ENCODE data around the gene MUSTN1. TPM values are rescaled to one million over a fixed set of nuclear protein-coding genes. Genes with fewer than 3 reads are reported as not detected.

MUSTN1 gene
- total and polyA plus RNA-seq, 2 experiments from 2014 or later = not detected

- DNase-seq = no peak
- Histone ChIP-seq H4K20me1 (ENCODE audit: insufficient read depth) (no peaks in the 10 kb centered on the region), H3K4me2 (ENCODE audit: unreplicated experiment) (no peak overlapping the region), H3K4me3 (no peak overlapping the region), H3K4me1 (ENCODE audit: insufficient read depth) (no peaks in the 10 kb centered on the region), H3F3A (ENCODE audit: insufficient read depth) (no peaks in the 10 kb centered on the region), H3K36me3 (ENCODE audit: low read depth) (no peaks in the 10 kb centered on the region), H2AFZ (no peak overlapping the region), H3K9ac (no peak overlapping the region), H3K9me3 (ENCODE audit: low read depth) (no peaks in the 10 kb centered on the region), H3K9me2 (ENCODE audit: insufficient read depth) (no peaks in the 10 kb centered on the region), H3K27me3 (replicated peaks; ENCODE audit: insufficient read depth) (no peaks in the 10 kb centered on the region), H3K27ac (no peak overlapping the region), H3K79me2 (ENCODE audit: insufficient read depth) (no peaks in the 10 kb centered on the region)
- TF ChIP-seq EZH2 (IDR thresholded peaks at IDR 0.05; ENCODE audit: insufficient read depth, poor library complexity, severe bottlenecking) = no peak
- no peak for TF ChIP-seq EZH2phosphoT487 (IDR thresholded peaks at IDR 0.05; ENCODE audit: insufficient read depth, low read depth)
- in situ Hi-C loops (cut with MboI) = no loop called here
- 86 to 89% methylated on average over 8 of the region's 8 CpGs for WGBS, 2 experiments (ENCODE audit: low coverage in 1 of 2, low lambda C conversion rate in 2 of 2, missing lambda C conversion rate in 2 of 2)
Observed at GRCh38 chr3:52859686-52860423, 25.0 kb upstream of the MUSTN1 start.

- Histone ChIP-seq H2AFZ (no peak overlapping the region), H3K4me3 (no peak overlapping the region), H3K9me3 (ENCODE audit: low read depth) (no peaks in the 10 kb centered on the region), H3K9ac (no peak overlapping the region), H4K20me1 (ENCODE audit: insufficient read depth) (no peaks in the 10 kb centered on the region), H3K4me2 (ENCODE audit: unreplicated experiment) (no peak overlapping the region), H3F3A (ENCODE audit: insufficient read depth) (no peaks in the 10 kb centered on the region), H3K27me3 (replicated peaks; ENCODE audit: insufficient read depth) (no peaks in the 10 kb centered on the region), H3K36me3 (ENCODE audit: low read depth) (no peaks in the 10 kb centered on the region), H3K9me2 (ENCODE audit: insufficient read depth) (no peaks in the 10 kb centered on the region), H3K27ac (no peak overlapping the region), H3K79me2 (ENCODE audit: insufficient read depth) (no peaks in the 10 kb centered on the region), H3K4me1 (ENCODE audit: insufficient read depth) (no peaks in the 10 kb centered on the region)
- in situ Hi-C loops (cut with MboI) = no loop called here
- 95 to 96% methylated on average over 5 of the region's 5 CpGs for WGBS, 2 experiments (ENCODE audit: low coverage in 1 of 2, low lambda C conversion rate in 2 of 2, missing lambda C conversion rate in 2 of 2)
- no peak for DNase-seq
- TF ChIP-seq EZH2phosphoT487 (IDR thresholded peaks at IDR 0.05; ENCODE audit: insufficient read depth, low read depth) (no peak), EZH2 (IDR thresholded peaks at IDR 0.05; ENCODE audit: insufficient read depth, poor library complexity, severe bottlenecking) (no peak)
Observed at GRCh38 chr3:52857864-52858263, 23.0 kb upstream of the MUSTN1 start.

GRCh38 chr3:52857133-52857532 is 22.3 kb upstream of the MUSTN1 start:
- Histone ChIP-seq H2AFZ (no peak overlapping the region), H3K9me2 (ENCODE audit: insufficient read depth) (no peaks in the 10 kb centered on the region), H3K27me3 (replicated peaks; ENCODE audit: insufficient read depth) (no peaks in the 10 kb centered on the region), H3K4me3 (no peak overlapping the region), H4K20me1 (ENCODE audit: insufficient read depth) (no peaks in the 10 kb centered on the region), H3K4me1 (ENCODE audit: insufficient read depth) (no peaks in the 10 kb centered on the region), H3K9me3 (ENCODE audit: low read depth) (no peaks in the 10 kb centered on the region), H3K36me3 (ENCODE audit: low read depth) (no peaks in the 10 kb centered on the region), H3K4me2 (ENCODE audit: unreplicated experiment) (no peak overlapping the region), H3K9ac (no peak overlapping the region), H3F3A (ENCODE audit: insufficient read depth) (no peaks in the 10 kb centered on the region), H3K27ac (no peak overlapping the region), H3K79me2 (ENCODE audit: insufficient read depth) (no peaks in the 10 kb centered on the region)
- DNase-seq = no peak
- WGBS, 2 experiments (ENCODE audit: low coverage in 1 of 2, low lambda C conversion rate in 2 of 2, missing lambda C conversion rate in 2 of 2) = 84 to 85% methylated on average over 3 of the region's 3 CpGs
- TF ChIP-seq EZH2phosphoT487 (IDR thresholded peaks at IDR 0.05; ENCODE audit: insufficient read depth, low read depth) = no peak
- TF ChIP-seq EZH2 (IDR thresholded peaks at IDR 0.05; ENCODE audit: insufficient read depth, poor library complexity, severe bottlenecking) = no peak
- in situ Hi-C loops (cut with MboI) = no loop called here

GRCh38 chr3:52856666-52857065 is 21.8 kb upstream of the MUSTN1 start:
- TF ChIP-seq EZH2 (IDR thresholded peaks at IDR 0.05; ENCODE audit: insufficient read depth, poor library complexity, severe bottlenecking) (no peak), EZH2phosphoT487 (IDR thresholded peaks at IDR 0.05; ENCODE audit: insufficient read depth, low read depth) (no peak)
- in situ Hi-C loops (cut with MboI) = no loop called here

More at GRCh38 chr3:52856666-52857065, 21.8 kb upstream of the MUSTN1 start:
- Histone ChIP-seq H3F3A (ENCODE audit: insufficient read depth) (no peaks in the 10 kb centered on the region), H3K4me1 (ENCODE audit: insufficient read depth) (no peaks in the 10 kb centered on the region), H3K9me3 (ENCODE audit: low read depth) (no peaks in the 10 kb centered on the region), H3K4me2 (ENCODE audit: unreplicated experiment) (no peak overlapping the region), H3K9me2 (ENCODE audit: insufficient read depth) (no peaks in the 10 kb centered on the region), H3K27me3 (replicated peaks; ENCODE audit: insufficient read depth) (no peaks in the 10 kb centered on the region), H3K9ac (no peak overlapping the region), H4K20me1 (ENCODE audit: insufficient read depth) (no peaks in the 10 kb centered on the region), H3K27ac (no peak overlapping the region), H3K36me3 (ENCODE audit: low read depth) (no peaks in the 10 kb centered on the region), H2AFZ (no peak overlapping the region), H3K4me3 (no peak overlapping the region), H3K79me2 (ENCODE audit: insufficient read depth) (no peaks in the 10 kb centered on the region)
- 87 to 96% methylated on average over 5 of the region's 5 CpGs for WGBS, 2 experiments (ENCODE audit: low coverage in 1 of 2, low lambda C conversion rate in 2 of 2, missing lambda C conversion rate in 2 of 2)
- DNase-seq = no peak
